Fibroblast of skin of left quadriceps (primary cell): ENCODE data around the gene SVEP1.

ENCODE experiments used
- DNase-seq, 2 experiments: peaks; one replicate each; pipeline ENCODE4 v3.0.0-alpha.2; 2013; ENCODE audit warnings: low read depth in 2 of 2

Gene SVEP1

DNA sequence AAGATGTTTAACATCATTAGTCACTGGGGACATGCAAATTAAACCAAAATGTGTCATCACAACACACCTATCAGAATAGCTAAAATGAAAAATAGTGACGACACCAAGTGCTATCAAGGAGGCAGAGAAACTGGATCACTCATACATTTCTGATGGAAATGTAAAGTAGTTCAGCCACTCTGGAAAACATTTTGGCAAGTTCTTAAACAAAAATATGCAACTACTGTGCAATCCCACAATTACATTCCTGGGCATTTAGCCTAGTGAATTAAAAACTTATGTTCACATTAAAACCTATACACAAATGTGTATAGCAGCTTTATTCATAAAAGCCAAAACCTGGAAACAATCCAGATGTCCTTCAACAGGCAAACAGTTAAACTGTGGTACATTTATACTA, 53.1 kb downstream of the SVEP1 start:
- DNase-seq = peak; percentile 99

DNA sequence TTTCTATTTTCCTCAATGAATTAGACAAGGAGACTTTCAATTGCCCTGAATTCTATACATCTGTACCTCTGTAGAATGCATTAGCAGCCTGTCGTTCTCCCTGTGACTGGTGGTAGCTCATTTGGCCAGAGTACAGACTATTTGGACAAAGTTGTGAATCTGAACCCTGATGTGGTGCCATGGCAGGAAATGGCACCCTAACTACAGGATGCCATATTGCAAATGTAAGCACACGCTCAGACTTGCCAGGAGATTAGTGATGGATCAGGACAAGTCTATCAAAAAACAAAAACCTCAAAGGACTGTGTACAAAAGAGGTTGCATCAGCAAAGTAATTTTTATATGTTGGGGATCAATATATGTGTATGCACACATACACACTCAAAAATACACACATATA, 58.3 kb downstream of the SVEP1 start:
- DNase-seq = no peak

DNA sequence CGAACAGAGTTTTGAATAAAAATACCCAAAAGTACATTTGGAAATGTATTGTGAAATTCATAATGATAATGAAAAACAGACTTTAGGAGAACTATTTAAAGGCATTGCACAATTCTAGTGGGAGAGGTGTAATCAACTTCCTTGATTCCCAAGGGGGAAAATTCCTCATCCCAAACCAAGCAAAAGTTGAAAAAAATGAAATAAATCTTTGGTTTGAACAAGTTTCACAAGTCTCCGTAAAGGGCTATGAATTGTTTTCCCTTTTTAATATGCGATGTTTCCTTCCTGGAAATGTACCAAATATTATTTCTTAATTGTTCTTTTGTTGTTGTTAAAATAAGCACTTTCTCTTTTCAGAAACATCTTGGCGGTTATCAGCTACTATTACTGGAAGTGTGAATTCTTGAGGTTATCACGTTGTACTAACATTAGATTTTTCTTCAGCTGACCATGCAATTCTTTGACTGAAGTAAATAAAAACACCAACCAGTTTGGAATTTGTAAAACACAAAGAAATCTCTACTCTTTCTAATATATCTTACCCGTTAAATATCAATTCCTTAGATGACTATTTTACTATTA, 59.3 kb downstream of the SVEP1 start:
- DNase-seq = peak; percentile 86 to 88

DNA sequence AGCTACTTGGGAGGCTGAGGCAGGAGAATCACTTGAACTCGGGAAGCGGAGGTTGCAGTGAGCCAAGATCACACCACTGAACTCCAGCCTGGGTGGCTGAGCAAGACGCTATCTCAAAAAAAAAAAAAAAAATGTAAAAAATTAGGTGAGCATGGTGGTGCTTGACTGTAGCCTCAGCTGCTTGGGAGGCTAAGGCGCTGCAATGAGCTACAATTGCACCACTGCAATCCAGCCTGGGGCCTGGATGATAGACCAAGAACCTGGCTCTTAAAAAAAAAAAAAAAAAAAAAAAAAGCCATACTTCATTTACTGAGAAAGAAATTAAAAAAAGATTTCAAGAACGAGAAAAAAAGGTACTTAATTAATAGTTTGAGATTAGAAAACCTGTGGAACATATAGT, 62.1 kb downstream of the SVEP1 start:
- DNase-seq = no peak

DNA sequence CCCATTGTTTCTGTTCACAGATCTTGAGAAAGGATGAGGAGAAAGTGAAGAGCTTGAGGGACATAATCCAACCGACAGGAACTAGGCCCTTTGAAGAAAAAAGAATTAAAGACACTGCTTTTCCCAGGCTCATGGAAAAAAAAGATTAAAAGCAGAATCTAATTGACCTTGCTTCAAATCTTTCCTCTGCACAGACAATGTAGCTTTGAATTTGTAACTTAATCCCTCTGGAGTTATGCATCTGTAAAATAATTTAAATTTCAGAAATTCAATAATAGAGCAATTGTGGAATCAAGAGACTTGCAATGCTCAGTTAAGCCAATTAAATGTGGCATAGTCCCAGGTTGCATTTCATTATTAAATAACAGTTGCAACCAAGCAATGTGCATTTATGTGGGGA, 64.6 kb downstream of the SVEP1 start:
- DNase-seq = no peak

DNA sequence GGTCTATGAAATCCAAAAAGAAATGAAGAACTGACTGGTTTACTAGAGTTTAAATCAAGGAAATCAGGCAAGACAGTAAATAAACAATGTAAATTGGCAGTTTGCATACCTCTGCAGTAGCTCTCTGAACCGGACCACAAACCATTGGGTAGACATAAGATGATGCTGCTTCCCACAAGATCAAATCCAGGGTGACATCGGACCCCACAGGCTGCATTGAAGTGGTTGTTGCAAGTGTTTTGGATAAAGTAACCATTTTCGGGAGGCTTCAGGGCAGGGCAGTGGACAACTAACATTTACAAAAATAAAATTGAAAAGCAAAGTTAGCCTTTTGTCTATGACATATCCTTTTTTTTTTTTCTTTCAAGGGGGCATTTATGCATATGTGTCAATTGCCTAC, 66.7 kb downstream of the SVEP1 start:
- DNase-seq = no peak

DNA sequence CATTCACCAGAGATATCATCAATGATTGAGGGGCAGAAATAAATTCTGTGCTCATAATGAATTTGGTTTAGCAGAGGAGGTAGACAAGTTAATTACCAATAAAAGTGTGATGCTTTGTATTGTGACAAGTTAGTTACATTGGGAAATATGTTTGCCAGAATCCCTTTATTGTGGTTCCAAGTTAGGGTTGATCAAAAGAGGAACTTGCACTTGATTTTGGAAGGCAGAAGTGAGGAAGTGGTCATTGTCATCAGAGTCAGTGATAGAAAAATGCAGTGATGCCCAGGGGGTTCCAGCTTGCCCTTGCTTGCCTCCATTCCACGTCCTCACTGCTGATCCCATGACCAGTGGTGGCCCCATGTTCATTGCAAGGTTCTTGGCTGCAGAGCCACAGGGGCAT, 69.7 kb downstream of the SVEP1 start:
- DNase-seq = no peak

DNA sequence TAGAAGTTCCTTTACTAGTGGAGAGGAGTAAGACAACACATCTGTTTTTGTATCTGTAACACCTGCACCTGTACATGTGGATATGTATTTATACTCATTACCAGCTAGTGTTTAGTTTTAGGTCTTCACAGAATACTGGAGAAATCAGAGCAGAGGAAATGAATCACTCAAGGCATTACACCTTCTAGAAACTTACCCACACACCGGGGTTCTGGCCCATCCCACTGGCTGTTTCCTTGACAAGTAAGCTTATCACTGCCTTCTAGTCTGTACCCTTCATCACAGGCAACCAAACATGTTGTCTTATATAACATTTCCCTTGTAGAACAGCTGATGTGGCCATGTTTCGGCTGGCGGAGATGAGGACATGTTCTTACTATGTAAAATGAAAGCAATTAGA, 76.7 kb downstream of the SVEP1 start:
- no peak for DNase-seq

DNA sequence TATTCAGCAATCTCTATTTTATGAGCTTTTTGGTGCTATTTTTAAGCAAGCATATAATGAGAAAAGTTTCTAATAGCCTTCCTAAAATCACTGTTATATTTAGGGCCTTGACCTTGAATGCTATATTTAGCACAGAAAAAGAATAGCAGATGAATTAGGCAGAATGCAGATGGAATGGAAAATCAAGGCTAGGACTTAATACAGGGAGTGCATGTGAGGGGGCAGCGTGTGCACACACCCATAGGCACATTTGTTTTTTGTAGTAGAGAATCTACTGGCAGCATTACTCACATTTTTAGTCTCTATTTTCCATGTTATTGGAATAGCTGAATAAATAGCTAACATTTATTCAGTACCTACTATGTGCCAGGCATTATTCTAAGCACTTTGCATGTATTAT, 79.9 kb downstream of the SVEP1 start:
- no peak for DNase-seq

DNA sequence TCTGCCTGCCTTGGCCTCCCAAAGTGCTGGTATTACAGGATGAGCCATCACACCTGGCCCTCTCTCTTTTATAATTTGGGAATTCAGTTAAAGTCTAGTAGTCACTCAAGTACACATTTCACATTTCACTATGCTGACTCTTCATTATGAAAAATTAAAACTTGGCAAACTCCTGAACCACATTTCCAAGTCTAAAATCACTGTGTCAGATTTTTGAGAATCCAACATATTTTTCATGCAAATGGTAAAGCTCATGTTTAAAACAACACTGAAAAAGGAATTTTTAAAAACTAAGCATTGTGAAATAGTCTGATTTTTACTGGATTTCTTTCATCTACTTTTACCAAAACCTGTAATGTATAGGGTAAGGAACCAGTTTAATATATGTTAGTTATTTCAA, 92.3 kb downstream of the SVEP1 start:
- DNase-seq = no peak

DNA sequence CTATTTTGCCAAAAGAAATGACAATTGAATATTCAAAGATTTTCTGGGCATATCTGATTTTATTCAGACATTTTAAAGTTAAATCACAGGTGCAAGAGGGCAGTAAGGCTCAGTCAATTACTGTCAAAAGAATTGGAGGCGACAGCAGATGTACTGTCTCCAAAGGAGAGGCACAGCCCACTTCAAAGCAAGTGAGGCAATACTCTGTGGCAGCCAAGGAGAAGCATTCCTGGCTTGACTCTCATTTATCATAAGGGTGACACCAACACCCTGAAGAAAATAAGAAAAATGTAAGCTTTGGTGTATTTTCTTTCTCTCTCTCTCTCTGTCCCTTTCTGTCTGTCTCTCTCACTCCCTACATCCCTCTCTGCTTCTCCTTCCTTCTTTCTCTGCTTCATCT, 93.3 kb downstream of the SVEP1 start:
- DNase-seq = no peak

DNA sequence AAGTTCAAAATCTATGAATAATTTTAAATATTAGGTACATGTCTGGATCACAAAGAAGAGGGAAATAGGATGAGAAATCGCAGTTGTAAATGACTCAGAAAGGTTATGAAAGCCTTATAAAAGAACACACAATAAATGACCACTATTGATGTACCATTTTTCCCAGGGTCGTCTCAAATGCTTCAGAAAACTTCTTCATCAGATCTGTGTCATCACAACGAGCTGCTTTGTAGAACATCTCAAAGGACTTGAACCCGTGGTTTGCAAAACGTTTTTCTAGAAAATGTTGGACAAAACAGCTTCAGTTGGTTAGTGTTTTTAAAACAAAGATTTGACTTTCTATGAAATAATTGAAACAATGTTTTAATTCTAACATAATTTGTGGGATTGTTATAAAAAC, 100.1 kb downstream of the SVEP1 start:
- DNase-seq = no peak

DNA sequence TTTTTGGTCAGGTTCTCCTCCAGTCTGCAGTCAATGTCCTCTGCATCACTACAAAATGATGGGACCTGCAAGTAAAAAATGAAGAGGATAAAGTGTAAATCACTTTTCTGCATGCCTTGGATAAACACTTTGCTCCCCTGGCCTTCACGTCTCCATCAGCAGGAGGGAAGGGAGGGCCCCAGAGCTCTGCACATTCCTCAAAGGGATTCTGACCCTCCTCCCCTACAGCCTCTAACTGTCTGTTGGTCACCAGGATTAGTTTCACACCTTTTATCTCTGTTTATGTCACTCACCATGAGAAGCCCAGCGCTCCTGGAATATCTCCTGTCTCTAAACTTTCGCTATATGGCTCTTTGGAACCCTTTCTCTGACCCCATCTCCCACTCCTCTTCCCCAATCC, 103.3 kb downstream of the SVEP1 start:
- no peak for DNase-seq

DNA sequence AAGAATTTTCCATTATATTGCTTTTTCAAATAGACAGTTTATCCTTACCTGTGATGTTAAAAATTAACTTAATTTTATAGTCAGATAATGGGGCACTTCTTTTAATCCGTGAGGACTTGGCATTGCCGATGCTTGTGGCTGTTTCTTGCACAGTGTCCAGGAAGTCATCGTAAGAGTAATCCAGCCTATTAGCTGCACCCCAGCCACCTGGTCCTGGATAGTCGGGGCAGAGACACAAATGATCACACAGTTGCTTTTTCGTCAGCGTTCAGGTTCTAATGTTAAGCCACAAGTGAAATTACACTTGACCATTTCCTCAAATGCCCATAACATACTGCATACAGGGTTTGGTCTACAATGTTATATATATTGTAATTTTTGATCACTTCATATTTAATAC, 107.4 kb downstream of the SVEP1 start:
- DNase-seq = no peak

DNA sequence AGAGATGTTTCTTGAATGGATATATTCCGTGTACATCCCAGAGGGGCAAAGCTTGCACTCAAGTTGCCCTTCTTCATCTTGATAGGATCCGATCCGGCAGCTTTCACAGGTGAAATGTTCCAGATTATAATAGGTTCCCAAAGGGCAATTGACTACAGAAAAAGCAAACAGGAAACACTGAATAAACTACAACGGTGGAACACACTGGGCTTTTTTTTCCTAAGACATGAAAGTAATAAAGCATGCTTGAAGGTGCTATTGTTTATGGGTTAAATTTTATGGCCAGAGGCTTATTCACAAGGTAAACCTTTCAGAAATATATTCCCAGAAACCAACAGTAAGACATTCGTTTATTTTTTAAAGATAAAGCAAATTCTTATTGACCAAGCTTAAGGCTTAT, 110.6 kb downstream of the SVEP1 start:
- no peak for DNase-seq

DNA sequence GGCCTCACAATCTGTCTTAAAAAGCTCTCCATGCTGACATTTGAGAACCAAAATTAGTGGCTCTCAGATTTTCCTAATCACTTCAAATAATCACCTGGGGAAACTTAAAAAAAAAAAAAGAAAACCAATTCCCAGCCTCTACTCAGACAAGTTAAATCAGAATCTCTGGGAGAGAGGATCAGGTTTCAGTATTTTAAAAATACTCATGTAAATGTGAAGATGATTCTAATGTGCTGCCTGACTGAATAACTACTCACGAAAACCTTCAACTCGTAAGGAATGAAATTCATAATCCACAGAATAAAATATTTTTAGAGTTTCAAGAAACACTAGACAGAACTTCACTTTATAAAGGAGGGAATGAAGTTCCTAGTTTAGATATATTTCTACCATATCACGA, 114.4 kb downstream of the SVEP1 start:
- no peak for DNase-seq

DNA sequence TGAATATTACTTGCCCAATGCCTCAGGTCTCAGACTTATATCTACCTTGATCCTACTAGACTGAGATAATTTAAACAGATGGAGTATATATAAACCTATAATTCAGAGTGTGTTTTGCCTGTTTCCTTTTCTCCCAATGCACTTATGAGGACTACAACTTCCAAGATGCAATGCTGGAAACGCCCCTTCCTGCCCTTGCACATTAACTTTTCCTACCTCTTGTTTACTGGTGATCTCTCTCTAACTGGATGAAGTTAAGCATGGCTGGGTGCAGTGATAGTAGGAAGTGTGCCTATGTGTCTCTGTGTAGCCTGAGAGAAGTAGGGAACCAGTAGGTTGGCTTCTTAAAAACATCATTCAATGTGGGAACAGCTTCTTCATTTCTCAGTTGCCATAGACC, 115.2 kb downstream of the SVEP1 start:
- no peak for DNase-seq

DNA sequence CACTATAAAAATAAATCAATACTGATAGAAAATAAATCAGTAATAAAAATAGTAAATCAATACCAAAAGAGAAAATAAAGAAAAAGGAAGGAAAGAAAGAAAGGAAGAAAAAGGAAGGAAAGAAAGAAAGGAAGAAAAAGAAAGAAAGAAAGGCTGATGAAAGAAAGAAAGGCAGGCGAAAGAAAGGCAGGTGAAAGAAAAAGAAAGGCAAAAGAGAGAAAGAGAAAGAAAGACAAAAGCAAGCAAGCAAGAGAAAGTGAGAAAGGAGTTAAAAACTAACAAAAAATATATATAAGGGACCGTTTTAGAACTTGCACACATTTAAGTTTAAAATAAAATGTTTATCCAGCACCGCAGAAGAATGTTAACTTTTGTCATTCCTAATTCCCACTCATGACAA, 116.0 kb downstream of the SVEP1 start:
- DNase-seq = no peak

DNA sequence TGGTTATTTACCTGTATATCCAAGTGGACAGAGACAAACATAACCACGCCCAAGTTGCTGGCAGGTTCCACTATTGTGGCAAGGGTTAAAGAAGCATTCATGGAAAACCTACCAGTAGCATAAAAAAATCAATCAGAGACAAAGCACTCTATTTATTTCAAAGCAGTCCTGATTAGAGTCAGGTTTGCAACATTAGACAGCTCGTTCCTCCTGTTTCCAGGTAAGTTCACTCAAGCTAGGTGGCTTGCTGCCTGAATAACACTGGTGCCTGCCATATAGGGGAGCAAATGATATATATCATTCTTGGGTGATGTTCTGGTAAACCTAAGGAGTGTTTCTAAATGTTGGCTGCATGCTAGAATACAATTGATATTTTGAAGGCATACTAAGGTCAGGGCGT, 122.3 kb downstream of the SVEP1 start:
- no peak for DNase-seq

DNA sequence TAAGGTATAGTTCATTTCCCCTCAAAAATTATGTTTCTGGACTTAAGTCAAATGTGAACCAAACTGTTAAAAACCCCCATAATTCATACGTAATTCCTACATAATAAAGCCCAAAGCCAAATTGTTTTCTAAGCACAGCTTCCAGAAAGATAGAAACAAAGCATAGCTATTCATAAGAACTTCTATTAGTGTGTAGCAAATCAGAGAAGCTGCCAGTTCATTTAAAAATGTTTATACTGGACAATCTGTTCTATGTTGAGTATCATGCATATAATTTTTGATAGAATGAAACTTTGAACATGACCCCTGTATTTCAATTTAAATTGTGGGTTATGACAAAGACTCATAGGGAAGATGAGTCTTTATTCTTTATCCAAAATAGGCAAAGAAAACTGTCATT, 122.9 kb downstream of the SVEP1 start:
- DNase-seq = no peak

DNA sequence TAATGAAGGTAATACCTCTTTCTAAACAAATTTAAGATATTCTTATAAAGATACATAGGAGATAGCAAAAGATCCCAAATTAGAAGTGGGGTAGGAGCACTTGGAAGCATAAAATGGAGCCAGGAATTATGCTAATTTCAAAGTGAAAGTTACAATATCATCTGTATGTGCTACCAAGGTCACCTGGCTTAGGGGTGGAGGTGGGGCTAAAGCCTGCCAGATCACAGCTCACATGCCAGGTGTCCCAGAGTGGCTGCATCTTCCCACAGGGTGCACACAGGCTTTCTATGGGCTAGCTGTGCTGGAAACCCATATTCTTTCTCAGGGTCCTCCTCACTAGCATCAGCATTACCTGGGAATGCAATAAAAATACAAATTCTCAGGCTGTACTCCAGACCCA, 123.7 kb downstream of the SVEP1 start:
- no peak for DNase-seq

DNA sequence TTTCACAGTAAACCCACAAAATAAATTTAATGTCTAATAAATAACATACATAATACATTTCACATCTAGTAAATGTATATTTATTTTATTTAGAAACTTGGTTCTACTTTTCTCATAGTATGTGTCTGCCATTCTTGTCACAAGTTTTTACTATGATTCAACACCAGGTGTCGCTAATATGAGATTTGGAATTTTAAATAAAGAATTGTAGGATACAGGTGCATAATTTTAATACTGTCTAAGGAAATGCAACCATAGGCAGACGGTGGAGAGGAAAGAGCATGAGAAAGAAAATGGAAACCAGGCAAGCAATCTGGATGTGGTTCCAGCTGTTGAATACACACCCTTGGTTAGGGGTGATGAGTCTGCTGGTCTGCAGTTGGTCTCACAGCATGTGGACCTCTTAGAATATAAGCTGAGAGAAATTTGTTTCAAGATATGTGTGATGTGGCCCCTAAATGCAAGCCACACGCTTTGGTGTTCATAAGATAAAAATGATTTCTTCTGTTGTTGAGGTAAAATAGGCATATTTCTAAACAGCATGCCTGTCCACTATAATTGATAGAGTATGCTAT, 127.2 kb downstream of the SVEP1 start:
- no peak for DNase-seq

DNA sequence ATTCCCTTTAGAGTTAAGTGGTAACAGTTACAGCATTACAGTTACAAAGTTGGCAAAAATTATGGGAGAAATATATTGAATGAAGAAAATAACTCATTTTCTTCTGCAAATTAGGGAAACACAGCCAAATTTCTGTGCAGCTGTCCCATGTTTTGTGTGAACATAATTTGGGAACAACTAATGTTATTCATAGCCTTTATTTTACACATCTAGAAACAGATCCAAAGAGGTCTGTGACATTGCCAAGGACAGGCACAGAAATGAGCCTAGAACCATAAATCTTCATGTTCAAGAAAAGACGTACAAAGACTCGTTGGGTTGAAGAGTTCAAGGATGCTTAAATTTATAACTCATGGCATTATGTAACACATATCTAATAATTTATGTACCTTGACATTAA, 127.8 kb downstream of the SVEP1 start:
- DNase-seq = no peak

DNA sequence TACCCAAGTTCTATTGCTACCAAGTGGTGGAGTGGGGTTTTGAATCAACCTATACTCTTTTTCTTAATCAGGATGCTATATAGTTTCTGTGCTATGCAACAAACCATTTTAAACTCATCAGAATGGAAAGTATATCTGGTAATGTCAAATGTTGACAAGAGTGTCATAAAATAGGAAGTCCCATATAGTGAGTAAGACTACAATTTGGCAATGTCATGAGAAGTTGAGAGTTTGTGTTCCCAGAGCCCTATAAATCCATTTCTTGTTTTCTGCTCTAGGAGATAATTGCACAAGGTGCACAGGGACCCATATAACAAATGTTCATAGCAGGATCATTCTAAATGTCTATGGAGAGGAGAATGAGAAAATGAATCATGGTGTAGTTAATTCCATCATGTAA, 132.1 kb downstream of the SVEP1 start:
- DNase-seq = no peak
